Muscle of leg (tissue), 11 donors: ENCODE results near the gene FRY. TPM values are rescaled to one million over a fixed set of nuclear protein-coding genes. Genes with fewer than 3 reads are reported as not detected.
"Not testable (repeated sequence)": the region's sequence is repeated elsewhere in the genome, so short reads cannot be mapped to it uniquely, and the experiment has no call there.

ENCODE experiments used
- DNase-seq: peaks from one replicate; pipeline ENCODE4 v3.0.0; 2013
- H3K27ac ChIP-seq: one replicate; pipeline ENCODE4 v1.5.1; 2013; ENCODE audit warnings: mild to moderate bottlenecking, low read length, control low read depth
- H3K27me3 ChIP-seq: one replicate; pipeline ENCODE4 v1.6.1; 2013; ENCODE audit warnings: low read length; ENCODE audit not compliant: control insufficient read depth, insufficient read depth
- H3K36me3 ChIP-seq: one replicate; pipeline ENCODE4 v1.6.1; 2013; ENCODE audit warnings: low read length; ENCODE audit not compliant: control insufficient read depth, insufficient read depth
- H3K4me1 ChIP-seq: one replicate; pipeline ENCODE4 v1.6.1; 2013; ENCODE audit warnings: low read length; ENCODE audit not compliant: control insufficient read depth, insufficient read depth
- H3K4me3 ChIP-seq: one replicate; pipeline ENCODE4 v1.5.1; 2013; ENCODE audit warnings: low read length, control low read depth
- H3K9me3 ChIP-seq: replicated peaks from 2 replicates; pipeline ENCODE4 v1.6.1; 2013; ENCODE audit warnings: low read depth, low read length; ENCODE audit not compliant: control insufficient read depth
- whole genome bisulfite sequencing: methylation state at CpG from one replicate; pipeline ENCODE4 v1.1.5; 2013; ENCODE audit warnings: missing lambda C conversion rate; ENCODE audit not compliant: insufficient coverage; 5-methylcytosine and 5-hydroxymethylcytosine counted together
- polyA plus RNA-seq, 8 donors: library from polyadenylated mRNA; unstranded; fragments of 120-200 nt; gene quantifications; one replicate each; pipeline versions ENCODE4 v1.2.1 to v1.2.3, GENCODE V29; 2013; ENCODE audit warnings: inconsistent platforms in 1 of 8, low replicate concordance in 1 of 8; ENCODE audit not compliant: insufficient read length in 8 of 8, insufficient read depth in 1 of 8
- total RNA-seq: library from RNA; stranded (reverse); fragments of 120-200 nt; gene quantifications from one replicate; pipeline ENCODE4 v1.2.4, GENCODE V29; 2013

FRY gene
- total and polyA plus RNA-seq, 9 donors, result 37.7 to 63.5 (median 47.3) TPM

GRCh38 chr13:31997641-31998040 is 33.9 kb upstream of the FRY start:
- Histone ChIP-seq H3K4me3 (no peak overlapping the region), H3K27ac (no peak overlapping the region), H3K36me3 (no peaks in the 10 kb centered on the region), H3K27me3 (no peaks in the 10 kb centered on the region), H3K4me1 (peaks cover 2% of the 10 kb centered on the region), H3K9me3 (no peaks in the 10 kb centered on the region)
- no peak for DNase-seq
- WGBS, result no CpG with 5 or more reads among the region's 1 CpG

DNA sequence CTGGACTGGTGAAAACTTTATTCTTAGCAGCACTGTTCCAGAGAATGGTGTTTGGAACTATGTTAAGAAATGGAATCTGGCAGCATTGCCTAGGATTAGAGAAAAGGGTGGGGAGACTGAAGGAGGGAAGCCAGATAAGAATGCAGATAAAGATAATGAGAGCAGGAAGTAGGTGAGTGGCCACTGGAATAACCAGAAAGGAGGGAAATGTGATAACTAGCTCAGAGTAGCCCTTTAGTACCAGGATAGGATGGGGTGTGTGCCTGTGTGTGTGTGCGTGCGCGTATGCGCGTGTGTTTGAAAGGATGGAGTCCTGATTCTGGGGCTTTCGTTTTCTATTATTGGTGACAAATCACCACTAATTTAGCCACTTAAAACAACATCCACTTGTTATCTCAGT is 33.4 kb upstream of the FRY start:
- Histone ChIP-seq H3K27me3 (no peaks in the 10 kb centered on the region), H3K36me3 (no peaks in the 10 kb centered on the region), H3K4me3 (no peak overlapping the region), H3K4me1 (peaks cover 2% of the 10 kb centered on the region), H3K9me3 (no peaks in the 10 kb centered on the region), H3K27ac (no peak overlapping the region)
- no peak for DNase-seq
- no CpG with 5 or more reads among the region's 6 CpGs for WGBS

DNA sequence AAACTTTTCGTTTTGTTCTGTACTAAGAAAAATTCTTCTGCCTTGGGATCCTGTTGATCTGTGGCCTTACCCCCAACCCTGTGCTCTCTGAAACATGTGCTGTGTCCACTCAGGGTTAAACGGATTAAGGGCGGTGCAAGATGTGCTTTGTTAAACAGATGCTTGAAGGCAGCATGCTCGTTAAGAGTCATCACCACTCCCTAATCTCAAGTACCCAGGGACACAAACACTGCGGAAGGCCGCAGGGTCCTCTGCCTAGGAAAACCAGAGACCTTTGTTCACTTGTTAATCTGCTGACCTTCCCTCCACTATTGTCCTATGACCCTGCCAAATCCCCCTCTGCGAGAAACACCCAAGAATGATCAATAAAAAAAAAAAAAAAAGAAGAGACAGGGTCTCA is 30.8 kb upstream of the FRY start:
- not testable (repeated sequence) for H3K9me3 ChIP-seq, H3K4me1 ChIP-seq, H3K4me3 ChIP-seq, DNase-seq, H3K27ac ChIP-seq, H3K36me3 ChIP-seq, H3K27me3 ChIP-seq
- no CpG with 5 or more reads among the region's 7 CpGs for WGBS

DNA sequence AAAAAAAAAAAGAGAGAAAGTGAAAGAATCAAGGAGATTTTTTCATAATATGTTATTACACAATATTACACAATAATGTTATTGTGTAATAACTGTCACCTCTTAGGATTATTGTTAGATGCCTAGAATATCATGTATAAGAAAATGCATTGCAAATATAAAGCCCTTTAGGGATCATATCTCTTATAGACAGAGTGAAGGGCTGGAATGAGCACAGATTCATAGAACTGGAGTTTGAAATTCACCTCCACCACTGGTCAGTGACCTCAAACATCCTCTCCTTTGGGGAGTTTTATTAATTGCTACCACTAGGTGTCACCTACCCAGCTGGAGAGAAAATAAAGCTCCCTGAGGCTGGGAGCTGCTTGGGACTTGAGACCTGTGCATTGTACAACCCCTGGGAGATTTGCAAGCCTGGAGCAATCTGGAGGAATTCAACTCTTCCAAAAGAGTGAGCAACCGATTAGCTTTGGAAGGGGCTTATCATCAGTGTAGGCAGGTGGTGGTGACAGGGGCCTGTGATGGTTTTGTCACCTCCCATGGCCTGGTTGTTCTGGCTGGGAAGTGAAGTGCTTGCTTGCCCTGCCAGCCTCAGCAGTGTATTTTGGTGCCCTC is 30.3 kb upstream of the FRY start:
- no peak overlapping the region for H3K27ac ChIP-seq

DNA sequence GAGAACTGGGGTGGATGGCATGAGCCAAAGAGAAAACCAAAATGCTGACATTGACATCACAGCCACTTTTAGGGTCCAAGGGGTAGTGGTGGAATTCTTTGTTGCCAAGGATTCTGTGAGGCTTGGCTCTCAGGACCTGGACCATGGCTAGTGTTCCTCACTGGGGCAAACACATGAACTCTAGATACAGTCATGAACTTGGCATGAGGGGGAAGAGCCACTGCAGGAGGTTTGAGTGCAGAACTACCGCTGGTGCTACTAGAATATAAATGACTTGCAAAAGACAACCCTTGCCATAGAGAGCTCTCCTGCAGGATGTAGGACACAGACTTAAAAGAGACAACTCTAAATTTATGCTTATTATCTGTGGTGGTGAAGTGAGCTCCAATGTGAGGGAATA is 29.8 kb upstream of the FRY start:
- Histone ChIP-seq H3K27ac (no peak overlapping the region), H3K4me1 (peaks cover 2% of the 10 kb centered on the region), H3K4me3 (no peak overlapping the region), H3K9me3 (no peaks in the 10 kb centered on the region), H3K36me3 (no peaks in the 10 kb centered on the region), H3K27me3 (no peaks in the 10 kb centered on the region)
- DNase-seq, result no peak
- no CpG with 5 or more reads among the region's 1 CpG for WGBS

More for the DNA sequence above, 30.3 kb upstream of the FRY start:
- peak; percentile 33 for DNase-seq
- Histone ChIP-seq H3K36me3 (no peaks in the 10 kb centered on the region), H3K27me3 (no peaks in the 10 kb centered on the region), H3K9me3 (no peaks in the 10 kb centered on the region), H3K4me3 (no peak overlapping the region), H3K4me1 (peaks cover 2% of the 10 kb centered on the region)
- WGBS, result 67% methylated on average over 1 of the region's 1 CpG

DNA sequence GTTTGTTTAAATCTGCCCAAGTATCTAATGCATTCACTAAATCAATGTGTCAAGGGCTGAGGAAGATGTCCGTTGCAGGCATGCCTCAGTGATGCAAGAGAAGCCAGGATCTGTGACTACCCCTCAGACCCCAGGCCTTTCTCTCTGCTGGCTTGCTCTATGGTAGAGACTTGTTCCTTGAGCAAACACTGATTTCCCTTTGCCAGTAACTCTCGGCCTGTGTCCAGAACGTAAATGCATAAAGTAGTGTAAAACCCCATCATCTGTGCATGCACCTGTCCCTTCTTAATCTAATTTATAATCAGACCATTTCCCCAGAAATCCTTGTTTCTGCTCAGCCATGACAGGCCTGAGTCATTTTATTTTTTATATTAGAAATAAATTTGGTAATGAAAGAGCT is 28.7 kb upstream of the FRY start:
- Histone ChIP-seq H3K4me3 (no peak overlapping the region), H3K4me1 (peaks cover 2% of the 10 kb centered on the region), H3K36me3 (no peaks in the 10 kb centered on the region), H3K27ac (no peak overlapping the region), H3K27me3 (no peaks in the 10 kb centered on the region), H3K9me3 (no peaks in the 10 kb centered on the region)
- 67% methylated on average over 1 of the region's 3 CpGs for WGBS
- peak; percentile 28 for DNase-seq

DNA sequence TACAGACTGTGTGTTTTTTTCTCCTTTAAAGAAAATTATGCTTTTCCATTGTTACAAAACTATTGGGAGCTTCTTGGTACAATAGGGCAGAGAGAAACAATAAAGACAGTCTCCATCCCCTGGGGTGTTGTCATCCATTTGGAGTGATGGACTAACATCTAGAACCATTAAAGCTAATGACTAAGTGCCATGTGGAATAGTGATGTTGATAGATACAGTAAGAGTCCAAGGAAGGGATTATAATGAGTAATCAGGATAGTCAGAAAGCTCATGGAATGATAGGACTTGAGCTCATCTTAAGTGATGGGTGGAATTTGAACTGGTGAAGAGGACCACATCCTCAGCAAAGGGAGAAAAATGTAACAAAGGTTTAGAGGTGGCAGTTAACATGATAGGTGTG is 24.1 kb upstream of the FRY start:
- H3K9me3 ChIP-seq, result no peaks in the 10 kb centered on the region
- peaks cover 3% of the 10 kb centered on the region for H3K4me1 ChIP-seq
- no peak overlapping the region for H3K27ac ChIP-seq

GRCh38 chr13:32008518-32009175 is 22.9 kb upstream of the FRY start:
- WGBS, result 100% methylated on average over 3 of the region's 6 CpGs
- Histone ChIP-seq H3K36me3 (no peaks in the 10 kb centered on the region), H3K9me3 (no peaks in the 10 kb centered on the region), H3K27me3 (no peaks in the 10 kb centered on the region), H3K27ac (no peak overlapping the region), H3K4me3 (no peak overlapping the region), H3K4me1 (peaks cover 3% of the 10 kb centered on the region)
- DNase-seq, result no peak

More for the DNA sequence above, 24.1 kb upstream of the FRY start:
- Histone ChIP-seq H3K27me3 (no peaks in the 10 kb centered on the region), H3K36me3 (no peaks in the 10 kb centered on the region), H3K4me3 (no peak overlapping the region)
- no peak for DNase-seq

DNA sequence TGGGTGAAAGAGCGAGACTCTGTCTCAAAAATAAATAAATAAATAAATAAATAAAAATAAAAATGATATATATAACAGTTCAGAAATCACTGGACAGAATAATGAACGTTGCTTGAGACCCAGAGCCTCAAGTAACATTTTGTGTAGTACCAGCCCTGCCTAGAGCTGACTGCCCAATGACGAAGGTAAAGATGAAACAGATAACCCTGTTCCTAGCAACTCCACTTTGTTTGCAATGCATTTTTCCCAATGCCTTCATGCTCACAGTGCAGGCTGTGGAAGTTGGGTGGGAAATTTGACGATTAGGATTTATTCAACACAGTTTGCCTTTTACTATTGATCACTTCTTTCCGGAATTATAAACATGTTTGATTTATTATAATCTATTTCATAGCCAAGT is 22.2 kb upstream of the FRY start:
- 60% methylated on average over 1 of the region's 5 CpGs for WGBS
- no peaks in the 10 kb centered on the region for H3K9me3 ChIP-seq
- DNase-seq, result no peak
- no peak overlapping the region for H3K27ac ChIP-seq
- no peak overlapping the region for H3K4me3 ChIP-seq
- no peaks in the 10 kb centered on the region for H3K27me3 ChIP-seq
- peaks cover 3% of the 10 kb centered on the region for H3K4me1 ChIP-seq
- no peaks in the 10 kb centered on the region for H3K36me3 ChIP-seq

GRCh38 chr13:32010136-32010535 is 21.4 kb upstream of the FRY start:
- DNase-seq, result peak; percentile 68
- H3K4me1 ChIP-seq, result peaks cover 3% of the 10 kb centered on the region
- no peak overlapping the region for H3K27ac ChIP-seq
- H3K36me3 ChIP-seq, result no peaks in the 10 kb centered on the region
- H3K4me3 ChIP-seq, result no peak overlapping the region
- H3K27me3 ChIP-seq, result no peaks in the 10 kb centered on the region
- no peaks in the 10 kb centered on the region for H3K9me3 ChIP-seq
- no CpG with 5 or more reads among the region's 3 CpGs for WGBS

- Histone ChIP-seq H3K4me1 (peaks cover 3% of the 10 kb centered on the region), H3K4me3 (no peak overlapping the region), H3K27ac (no peak overlapping the region), H3K27me3 (no peaks in the 10 kb centered on the region), H3K36me3 (no peaks in the 10 kb centered on the region), H3K9me3 (no peaks in the 10 kb centered on the region)
- no peak for DNase-seq
Measured at GRCh38 chr13:32011971-32012370, 19.6 kb upstream of the FRY start.
